Endothelial cell of umbilical vein (primary cell): Measurements from ENCODE around the gene RASSF3.

Experiments used
- EZH2 ChIP-seq: IDR thresholded peaks from 2 replicates; pipeline ENCODE4 v1.6.1; 2012; ENCODE audit warnings: borderline replicate concordance, low read depth, mild to moderate bottlenecking, moderate library complexity, low read length, inconsistent platforms; ENCODE audit not compliant: severe bottlenecking
- MYC ChIP-seq: IDR thresholded peaks from one replicate; pipeline ENCODE4 v1.6.1; 2011; ENCODE audit warnings: mild to moderate bottlenecking, low read depth, low read length
- POLR2A ChIP-seq: IDR thresholded peaks from 2 replicates; pipeline ENCODE4 v1.6.1; 2012; ENCODE audit warnings: low read depth, mild to moderate bottlenecking, control low read depth, low read length
- POLR2AphosphoS5 ChIP-seq: IDR thresholded peaks from 2 replicates; pipeline ENCODE4 v1.6.1; 2012; ENCODE audit warnings: low read depth, mild to moderate bottlenecking, control low read depth, low read length, moderate library complexity; ENCODE audit not compliant: insufficient read depth
- TF ChIP-seq, protein P1 (sequence below), 2 donors: IDR thresholded peaks; 1 replicate in 1 of 2; 2 replicates in 1 of 2; pipeline ENCODE4 v1.5.1; 2011; ENCODE audit warnings: low read length in 2 of 2, mild to moderate bottlenecking in 2 of 2, moderate library complexity in 2 of 2, control low read depth in 1 of 2, inconsistent platforms in 1 of 2, low read depth in 1 of 2; ENCODE audit not compliant: insufficient read depth in 1 of 2; ENCODE audit errors: extremely low read depth in 1 of 2
- TF ChIP-seq, protein P2 (sequence below): IDR thresholded peaks from 2 replicates; pipeline ENCODE4 v1.6.1; 2011; ENCODE audit not compliant: insufficient read depth, insufficient read length

DNA sequence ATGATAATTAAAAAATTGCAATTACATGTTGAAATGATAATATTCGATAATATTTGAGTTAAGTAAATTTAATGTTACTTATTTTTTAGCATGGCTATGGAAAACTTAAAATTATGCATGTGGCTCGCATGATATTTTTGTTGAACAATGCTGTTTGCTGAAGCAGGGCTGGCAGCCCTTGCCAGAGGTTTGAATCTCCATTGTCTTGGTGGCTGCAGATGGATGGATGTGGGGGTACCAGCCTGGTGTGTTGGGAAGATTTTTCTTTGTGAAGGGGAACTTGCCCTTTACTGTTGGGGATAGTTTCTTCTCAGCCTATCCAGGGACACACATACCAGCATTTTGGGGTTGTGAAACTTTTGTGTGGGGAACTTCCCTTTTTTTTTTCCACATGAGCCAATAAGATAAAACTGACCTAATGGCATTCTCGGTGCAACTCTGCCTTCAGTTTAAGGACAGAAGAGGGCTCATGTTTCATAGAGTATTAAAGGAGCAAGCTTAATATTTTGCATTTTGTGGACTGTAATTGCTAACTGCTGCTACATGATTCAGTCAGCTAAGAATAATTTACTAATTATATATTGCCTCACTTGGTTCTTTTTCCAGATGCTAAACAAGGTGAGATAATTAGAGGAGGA, 8.8 kb downstream of the RASSF3 start:
- TF ChIP-seq, protein P1, sequence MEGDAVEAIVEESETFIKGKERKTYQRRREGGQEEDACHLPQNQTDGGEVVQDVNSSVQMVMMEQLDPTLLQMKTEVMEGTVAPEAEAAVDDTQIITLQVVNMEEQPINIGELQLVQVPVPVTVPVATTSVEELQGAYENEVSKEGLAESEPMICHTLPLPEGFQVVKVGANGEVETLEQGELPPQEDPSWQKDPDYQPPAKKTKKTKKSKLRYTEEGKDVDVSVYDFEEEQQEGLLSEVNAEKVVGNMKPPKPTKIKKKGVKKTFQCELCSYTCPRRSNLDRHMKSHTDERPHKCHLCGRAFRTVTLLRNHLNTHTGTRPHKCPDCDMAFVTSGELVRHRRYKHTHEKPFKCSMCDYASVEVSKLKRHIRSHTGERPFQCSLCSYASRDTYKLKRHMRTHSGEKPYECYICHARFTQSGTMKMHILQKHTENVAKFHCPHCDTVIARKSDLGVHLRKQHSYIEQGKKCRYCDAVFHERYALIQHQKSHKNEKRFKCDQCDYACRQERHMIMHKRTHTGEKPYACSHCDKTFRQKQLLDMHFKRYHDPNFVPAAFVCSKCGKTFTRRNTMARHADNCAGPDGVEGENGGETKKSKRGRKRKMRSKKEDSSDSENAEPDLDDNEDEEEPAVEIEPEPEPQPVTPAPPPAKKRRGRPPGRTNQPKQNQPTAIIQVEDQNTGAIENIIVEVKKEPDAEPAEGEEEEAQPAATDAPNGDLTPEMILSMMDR (IDR thresholded peaks at IDR 0.05; ENCODE audit: extremely low read depth in 1 of 2, insufficient read depth in 1 of 2, low read depth in 1 of 2, low read length in 2 of 2), result no peak
- TF ChIP-seq POLR2A (no peak), POLR2AphosphoS5 (no peak), MYC (no peak), EZH2 (no peak)
- TF ChIP-seq, protein P2, sequence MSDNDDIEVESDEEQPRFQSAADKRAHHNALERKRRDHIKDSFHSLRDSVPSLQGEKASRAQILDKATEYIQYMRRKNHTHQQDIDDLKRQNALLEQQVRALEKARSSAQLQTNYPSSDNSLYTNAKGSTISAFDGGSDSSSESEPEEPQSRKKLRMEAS, result no peak
